Measurements from ENCODE around the gene TMEM11.

GRCh38 chr17:21239680-21240368, 25.9 kb upstream of the TMEM11 start:
- TF ChIP-seq POLR2A (IDR thresholded peaks at IDR 0.05) (no peak), CTCF (IDR thresholded peaks at IDR 0.05) (peak in 5 of 7 experiments; percentile 11 to 38 (median 36))

All from body of pancreas (tissue), 4 donors.